T-helper 1 cell (primary cell): ENCODE measurements around the gene GYG2.

Experiments used
- DNase-seq, 5 donors: peaks; one replicate each; pipeline ENCODE4 v3.0.0-alpha.2; 2012 to 2020

GYG2 gene

DNA sequence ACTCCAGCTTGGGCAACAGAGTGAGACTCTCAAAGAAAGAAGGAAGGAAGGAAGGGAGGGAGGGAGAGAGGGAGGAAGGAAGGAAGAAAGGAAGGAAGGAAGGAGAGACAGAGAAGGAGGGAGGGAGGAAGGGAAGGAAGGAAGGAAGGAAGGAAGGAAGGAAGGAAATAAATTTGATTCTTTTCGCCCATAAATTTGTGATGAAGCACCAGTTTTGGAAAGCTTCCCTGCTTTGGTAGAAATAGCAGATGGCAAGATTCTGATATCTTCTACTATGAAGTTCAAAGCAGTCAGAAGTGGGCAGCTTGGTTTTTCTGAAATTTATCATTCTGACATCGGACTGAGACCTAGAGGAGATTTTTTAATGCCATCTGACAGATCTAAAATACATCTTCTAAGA is 11.7 kb upstream of the GYG2 start:
- no peak for DNase-seq

DNA sequence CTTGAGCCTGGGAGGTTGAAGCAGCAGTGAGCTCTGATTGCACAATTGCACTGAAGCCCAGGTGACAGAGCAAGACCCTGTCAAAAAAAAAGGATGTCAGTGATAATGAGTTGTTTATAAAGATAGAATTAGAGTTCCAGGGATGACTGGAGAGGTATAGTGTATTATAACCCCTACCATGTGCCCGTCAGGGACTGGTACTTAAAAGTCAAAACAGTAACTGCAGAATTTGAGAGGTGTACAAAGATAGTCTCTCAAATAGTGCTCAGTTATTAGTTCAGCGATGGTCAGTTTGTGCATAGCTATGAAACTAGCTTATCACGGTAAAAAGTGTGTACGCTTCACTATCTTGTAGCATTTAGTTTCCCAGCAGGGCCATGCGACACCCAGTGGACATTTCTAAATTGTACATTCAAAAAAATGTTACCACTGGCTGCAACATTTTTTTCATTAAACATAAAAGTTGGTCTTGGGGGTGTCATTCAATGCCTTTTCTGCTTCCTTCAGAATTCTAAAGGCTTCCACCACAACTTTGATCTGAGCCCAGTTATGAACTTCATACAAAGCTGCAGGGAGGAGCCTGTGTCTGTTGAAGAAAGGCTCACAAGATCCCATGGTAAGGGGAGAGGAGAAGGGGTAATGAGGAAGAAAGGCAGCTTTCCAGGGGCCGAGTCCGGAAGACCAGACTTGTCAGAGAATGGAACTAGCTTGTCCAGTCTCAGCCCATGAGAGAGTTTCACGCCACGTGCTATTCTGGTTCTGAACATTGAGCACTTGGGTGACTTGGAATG is 9.2 kb upstream of the GYG2 start:
- no peak for DNase-seq

DNA sequence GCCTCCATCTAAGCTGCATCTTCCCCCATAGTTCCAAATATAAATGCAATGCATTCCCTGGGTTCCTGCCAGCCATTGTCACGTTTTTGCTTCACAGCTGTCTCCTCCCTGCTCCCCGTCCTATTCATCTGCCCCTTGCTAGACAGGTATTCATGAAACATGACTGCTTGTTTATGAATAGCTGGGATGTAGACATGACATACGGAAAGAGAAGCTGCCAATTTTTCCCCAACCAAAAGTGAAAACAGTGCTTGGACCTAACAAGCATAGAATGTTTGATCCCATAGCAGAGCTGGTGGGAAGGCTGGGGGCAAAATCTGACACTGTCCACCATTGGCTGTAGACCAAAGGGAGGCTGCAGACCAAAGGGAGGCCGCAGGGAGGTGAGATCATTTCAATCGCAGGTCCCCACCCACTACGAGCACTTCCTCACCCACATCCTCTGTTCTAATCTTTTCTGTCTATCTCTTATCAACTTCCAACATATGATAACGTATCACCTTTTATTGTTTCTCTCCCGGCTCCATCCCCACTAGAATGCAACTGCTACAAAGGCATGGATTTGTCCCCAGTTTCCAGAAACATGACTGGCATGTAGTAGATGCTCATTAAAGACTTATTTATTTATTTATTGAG is 8.5 kb upstream of the GYG2 start:
- no peak for DNase-seq

DNA sequence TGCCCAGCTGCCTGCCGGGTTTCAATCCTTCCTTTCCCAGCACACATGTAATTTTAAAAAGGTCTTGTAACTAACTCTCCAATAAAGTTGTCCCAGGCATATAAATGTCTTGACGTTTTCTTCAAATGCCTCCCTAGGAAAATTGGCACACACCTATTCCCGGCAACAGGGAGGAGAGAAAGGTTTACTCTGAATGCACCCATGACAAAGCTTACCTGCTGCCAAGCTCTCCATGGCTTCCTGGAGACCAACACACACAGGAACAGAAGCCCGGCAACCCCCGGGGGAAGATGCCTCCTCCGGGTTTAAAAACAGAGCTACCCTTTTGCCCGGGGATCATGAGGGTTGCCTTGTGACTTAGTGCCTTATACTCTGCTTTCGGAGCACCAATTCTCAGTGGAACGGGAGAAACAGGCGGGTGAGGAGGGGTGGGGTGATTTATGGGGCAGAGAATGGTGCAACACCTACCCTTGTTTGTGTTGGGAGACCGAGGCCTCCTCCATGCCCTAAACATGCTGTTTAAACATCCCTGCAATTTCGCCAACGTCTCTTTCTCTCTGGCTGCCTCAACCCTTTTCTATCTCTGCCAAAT is 4.8 kb upstream of the GYG2 start:
- DNase-seq = no peak

DNA sequence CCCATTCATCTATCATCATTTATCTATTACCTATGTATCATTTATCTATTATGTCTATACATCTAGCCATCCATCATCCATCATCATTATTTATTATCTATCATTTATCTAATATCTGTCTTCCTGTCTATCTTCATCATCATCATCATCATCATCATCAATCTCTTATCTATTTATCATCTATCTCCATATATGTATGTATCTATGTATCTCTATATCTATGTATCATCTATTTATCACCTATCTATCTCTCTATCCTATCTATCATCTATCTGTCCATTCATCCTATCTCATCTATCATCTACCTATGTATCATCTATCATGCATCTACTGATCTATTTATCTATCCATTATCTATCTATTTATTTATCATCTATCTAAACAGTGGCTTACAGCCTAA is 3.8 kb upstream of the GYG2 start:
- DNase-seq = no peak

DNA sequence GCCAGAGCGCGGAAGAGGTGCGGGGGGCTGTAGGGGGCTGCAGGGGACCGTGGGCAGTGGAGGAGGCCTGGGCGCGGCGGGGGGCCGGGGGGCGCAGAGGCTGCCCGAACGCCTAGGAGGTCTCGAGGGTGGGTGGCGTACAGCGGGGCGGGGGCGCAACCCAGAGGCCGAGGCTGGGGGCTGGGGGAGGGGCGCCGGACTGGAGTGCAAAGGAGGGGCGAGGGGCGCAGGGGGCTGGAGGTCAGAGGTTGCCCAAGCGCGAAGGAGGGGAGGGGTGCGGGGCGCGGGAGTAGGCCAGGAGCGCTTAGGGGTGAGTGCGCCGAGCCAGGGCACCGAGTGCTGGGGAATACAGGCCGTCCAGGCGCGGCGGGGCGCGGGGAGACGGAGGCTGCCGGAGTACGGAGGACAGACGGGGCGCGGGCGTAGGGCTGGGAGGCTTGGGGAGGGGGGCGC is 255 bp downstream of the GYG2 start:
- no peak for DNase-seq

DNA sequence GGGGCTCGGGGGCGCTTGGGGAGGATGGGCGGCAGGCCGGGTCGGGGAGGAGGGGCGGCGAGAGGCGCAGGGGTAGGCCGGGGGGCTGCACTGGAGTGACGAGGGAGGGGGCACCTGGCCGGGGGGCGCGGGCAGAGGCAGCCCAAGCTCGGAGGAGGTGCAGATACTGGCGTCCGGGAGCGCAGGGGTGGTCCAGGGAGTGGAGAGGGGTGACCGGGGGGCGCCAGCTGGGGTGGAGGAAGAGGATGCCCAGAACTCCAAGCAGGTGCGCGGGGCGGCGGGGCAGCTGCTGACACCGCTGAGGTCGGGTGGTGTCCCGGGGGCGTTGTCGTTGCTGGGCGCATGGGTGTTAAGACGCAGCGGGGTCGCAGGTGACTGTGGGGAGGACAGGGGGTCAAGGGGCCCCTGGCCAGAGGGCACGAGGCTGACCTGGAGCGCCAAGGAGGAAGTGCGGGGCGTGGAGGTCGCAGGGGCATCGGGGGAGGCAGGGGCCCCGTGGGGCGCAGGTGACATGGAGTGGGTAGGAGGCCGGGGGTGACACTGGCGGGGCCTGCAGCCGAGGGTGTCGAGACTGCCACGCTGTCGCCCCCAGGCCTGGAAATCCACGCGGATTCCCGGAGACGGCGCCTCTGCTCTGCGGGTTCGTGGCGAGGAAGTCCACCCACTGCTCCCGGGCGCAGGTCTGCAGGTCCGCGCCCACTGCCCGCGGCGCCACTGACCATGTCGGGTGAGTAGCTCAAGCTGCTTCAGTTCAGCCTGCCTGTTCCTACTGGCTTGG is 928 bp downstream of the GYG2 start:
- no peak for DNase-seq

DNA sequence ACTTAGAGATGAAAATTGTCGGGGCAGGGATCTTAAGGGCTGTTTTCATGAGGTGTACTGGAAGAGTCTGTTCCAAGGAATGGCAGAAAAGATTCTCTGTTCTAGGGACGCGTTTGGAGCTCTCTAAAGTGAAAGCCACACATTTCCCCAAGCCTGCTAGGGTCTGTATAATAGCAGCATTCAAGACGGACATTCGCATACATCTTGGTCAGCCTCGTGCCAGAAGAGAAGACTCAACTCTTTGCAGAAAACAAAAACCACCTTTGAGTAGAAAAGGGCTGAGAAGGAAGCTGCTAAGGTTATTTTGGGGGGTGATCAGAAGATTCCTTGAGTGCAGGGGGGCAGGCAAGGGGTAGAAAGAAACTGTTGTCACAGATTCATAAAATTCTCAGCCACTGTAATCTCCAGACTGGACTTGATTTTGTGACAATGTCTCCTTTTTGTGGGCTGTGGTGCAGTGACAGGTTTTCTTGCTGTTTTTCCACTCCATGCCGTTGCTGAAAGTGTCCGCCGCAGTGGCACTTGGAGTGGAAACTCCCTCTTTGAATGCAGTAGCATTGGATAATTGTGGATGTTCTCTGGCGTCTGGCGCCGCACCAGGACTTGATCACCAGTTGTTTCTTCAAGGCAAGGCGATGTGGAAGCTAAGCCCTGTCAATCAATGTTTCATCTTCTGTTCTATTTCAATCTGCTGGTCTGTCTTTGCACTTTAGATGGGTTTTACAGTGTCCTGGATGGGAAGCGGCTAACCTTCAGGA is 2.9 kb downstream of the GYG2 start:
- no peak for DNase-seq

DNA sequence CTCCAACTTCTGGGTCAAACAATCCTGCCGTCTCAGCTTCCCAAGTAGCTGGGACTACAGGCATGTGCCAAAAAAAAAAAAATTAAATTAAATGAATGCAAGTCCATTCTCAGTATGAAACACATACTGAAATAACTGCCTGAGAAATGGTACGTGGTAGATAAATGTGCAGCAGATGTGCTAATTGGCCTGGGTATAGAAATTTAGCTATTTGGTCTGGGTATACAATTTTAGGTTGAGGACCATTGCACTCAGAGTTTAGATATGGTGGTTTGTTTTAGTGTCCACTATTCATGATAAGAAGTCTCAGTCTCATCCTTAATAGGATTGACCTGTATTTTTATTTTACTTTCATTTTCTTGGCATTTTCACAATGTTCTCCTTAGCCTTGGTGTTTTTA is 9.2 kb downstream of the GYG2 start:
- no peak for DNase-seq

DNA sequence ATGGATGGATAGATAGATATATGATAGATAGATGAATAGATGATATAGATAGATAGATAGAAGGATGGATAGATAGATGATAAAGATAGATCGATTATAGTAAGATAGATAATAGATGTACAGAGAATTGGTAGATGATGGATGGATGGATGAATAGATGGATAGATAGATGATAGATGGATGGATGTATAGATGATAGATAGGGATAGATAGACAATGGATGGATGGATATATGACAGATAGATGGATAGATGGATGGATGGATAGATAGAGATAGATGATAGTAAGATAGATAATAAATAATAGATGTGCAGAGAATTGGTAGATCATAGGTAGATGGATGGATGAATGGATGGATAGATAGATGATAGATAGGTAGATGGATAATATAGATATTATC is 12.2 kb downstream of the GYG2 start:
- no peak for DNase-seq

DNA sequence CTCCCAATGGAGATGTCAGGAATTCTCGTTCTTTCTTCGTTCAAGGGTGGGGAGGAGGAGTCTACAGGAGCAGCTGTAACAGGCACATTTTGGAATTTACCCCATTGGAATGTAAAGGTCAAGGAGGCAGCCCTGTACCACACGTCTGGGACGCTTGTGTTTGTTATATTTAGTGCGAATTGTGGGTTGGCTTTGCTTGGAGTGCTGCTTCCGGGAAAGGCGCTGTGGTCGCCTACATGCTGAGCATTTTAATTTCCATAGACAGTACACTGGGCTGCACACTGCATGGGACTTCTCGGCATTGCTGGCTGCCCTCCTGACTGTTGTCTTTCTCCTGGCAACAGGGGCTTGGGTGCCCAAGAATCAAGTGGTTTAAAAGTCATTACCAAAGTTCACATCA is 12.8 kb downstream of the GYG2 start:
- DNase-seq = no peak

DNA sequence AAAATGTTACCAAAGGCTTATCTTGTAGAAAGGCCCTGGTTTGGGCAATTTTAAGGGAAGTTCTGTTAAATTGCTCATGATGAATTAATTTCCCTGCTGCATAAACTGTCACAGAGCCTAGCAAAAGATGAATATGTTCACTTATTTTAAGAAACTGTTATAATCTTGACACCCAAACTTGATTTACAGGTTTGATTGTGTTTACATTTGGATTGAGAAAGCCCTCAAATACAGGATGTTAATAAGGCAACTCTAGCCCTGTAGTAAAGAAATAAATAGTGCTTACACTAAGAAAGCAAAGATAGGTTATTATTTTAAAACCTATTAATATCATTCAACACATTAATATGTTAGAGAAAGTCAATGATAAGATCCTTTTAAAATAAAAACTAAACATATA is 18.3 kb downstream of the GYG2 start:
- DNase-seq = no peak

DNA sequence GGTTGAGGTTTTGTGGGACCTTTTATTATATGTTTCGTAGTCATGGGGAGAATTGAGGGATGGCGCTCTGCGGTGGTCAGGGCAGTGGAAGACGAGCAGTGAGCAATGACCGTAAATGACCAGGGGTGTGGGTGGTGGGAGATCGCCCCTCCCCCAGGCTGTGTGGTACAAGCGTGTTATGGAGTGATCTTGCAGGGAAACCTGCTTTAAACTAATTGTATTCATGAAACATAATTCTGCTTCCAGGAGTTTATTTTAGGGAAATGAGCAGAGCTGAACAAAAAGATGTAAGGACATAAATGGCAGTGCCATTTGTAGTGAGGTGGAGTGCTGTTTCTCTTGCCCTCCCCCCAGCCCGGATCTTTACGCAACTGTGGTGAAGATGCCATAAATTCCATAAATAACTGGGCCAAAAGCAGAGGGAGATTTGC is 20.2 kb downstream of the GYG2 start:
- no peak for DNase-seq

DNA sequence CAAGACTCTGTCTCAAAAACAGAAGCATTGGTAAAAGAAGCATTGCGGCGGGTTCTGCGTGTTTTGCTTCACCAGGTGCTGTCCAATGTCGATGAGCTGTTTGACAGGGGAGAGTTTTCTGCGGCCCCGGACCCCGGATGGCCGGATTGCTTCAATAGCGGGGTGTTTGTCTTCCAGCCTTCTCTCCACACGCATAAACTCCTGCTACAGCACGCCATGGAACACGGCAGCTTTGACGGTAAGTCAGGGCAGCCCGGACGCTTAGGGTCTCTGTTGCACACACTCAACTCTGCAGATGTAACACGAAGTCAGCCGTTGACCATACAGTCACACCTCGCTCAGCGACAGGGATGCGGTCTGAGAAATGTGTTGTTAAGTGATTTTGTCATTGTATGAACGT is 26.2 kb downstream of the GYG2 start:
- DNase-seq = no peak

DNA sequence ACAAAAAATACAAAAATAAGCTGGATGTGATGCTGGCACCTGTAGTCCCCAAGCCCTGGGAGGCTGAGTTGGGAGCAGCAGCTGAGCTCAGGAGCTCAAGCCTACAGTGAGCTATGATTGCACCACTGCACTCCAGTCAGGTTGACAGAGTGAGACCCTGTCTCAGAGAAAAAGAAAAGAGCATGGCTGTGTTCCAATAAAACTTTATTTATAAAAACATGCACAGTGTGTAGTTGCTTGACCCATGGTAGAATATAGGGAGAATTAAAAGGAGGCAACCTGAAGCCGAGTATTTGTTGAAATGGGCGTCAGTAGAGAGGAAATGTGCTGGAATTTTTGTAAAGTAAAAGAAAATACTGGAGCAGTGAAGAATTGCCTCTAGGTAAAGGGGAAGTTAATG is 27.0 kb downstream of the GYG2 start:
- DNase-seq = no peak

DNA sequence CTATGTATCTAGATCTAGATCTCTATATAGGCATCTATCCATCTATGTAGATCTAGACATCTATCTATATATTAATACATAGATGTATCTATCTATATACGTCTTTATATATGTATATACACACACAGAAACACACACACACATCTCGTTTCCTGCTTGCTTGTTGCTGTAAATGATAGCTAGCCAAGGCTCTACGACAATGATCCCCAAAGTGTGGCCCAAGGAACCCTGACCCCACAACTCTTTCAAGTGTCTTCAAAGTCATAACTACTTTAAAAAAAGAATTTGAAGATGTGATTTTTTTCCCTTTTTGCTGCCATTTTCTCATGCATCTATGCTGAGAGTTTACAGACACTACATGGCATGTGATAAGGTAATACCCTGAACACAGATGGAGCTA is 28.8 kb downstream of the GYG2 start:
- no peak for DNase-seq

DNA sequence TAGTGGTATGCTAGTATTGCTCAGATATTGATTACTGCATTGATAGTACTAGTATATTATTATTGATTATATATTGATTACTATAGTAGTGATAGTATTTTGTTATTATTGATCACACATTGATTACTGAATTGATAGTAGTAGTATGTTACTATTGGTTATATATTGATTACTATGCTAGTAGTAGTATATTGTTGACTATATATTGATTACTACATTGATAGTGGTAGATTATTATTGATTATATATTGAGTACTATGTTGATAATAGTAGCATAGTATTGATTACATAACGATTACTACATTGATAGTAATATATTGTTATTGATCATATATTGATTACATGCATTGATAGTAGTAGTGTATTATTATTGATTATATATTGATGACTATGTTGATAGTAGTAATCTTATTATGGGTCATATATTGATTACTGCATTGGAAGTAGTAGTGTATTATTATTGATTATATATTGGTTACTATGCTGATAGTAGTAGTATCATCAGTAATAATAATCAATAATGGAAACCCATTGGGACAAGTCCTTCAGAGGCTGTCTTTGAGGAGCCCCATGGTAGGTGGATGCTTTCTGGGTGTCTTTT is 30.6 kb downstream of the GYG2 start:
- DNase-seq = no peak

DNA sequence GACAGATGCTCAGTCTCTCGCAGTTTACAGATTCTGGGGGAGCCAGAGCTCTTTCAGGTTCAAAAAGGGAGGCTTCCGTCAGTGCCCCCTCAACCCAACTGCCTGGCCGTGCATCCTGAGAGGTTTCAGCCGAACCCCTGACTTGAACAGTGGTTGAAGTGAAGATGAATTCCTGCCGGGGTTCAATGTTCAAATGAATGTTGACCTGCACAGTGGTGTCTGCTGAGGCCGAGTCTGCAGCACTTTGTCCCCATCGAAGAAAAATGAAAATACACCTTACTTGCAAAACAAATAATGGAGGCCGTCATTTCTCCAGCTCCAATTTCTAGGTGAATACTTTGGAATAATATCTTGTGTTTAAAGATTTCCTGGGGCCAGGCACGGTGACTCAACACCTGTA is 33.7 kb downstream of the GYG2 start:
- no peak for DNase-seq

DNA sequence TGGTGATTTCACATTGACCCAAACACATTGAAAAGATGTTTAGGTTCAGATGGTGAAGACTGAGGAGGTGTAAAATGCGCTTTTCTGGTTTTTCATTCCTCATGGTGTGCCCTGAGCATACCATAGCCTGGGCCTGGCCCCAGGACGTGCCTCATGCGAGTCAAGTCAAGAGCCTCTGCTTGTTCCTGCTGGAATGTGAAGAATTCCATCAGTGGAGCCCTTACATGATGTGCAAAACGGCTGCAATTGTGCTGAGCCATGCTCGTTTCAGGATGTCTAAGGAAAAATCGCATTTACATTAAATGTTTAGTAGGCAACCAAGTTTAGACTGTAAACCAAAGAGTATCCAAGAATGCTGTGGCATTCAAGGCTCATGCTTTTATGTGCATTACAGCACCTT is 34.9 kb downstream of the GYG2 start:
- no peak for DNase-seq

DNA sequence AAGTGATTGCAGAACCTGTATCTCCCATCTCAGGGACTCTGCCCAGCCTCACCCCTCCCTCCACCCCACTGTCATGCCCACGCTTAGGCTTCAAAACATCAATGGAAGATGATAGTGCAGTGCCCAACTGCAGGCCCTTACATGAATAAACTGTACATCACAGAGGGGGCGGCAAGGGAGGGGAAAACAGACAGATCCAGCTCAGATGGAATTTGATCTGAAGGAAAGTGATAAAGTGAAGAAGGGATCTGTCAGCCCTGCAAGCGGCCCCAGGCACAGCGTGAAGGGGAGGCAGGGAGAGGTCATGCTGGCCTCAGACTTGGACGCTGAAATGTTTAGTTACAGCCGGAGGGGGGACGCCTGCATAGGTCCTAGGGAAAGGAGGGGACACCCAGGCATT is 38.5 kb downstream of the GYG2 start:
- no peak for DNase-seq

DNA sequence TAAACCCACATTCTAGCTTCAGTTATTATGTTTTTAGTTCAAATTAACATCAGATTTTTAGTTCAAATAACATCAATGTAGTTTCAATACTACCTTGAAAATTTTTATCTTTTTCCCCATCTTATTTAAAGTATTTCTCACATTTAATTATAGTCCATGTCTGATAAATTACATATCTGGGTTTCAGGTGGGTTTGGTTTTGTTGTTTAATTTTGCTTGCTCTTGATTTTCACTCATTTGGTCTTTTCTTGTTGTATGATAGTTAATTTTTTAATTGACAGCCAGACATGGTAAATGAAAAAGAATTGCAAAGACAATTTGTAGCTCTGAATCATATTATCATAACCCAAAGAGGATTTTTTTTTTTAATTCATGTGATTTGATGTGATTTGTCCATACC is 41.9 kb downstream of the GYG2 start:
- no peak for DNase-seq

DNA sequence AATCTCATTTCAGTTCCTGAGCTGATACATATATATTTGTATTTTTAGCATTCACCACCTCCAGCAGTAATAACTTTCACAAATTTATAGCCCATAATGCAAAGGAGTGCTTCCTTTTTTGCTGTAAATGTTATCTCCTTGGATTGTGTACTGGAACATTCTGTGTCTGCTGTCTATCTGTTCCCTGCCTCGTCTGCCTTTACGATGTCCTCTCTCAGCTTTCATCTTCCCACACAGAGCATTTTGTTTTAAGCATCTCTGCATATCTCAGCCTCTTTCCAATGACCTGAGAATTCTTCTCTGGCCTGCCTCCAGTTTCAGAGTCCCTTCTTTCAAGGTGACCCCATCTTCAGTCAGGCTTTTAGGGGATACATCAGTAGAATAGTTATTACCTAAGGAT is 43.1 kb downstream of the GYG2 start:
- DNase-seq = no peak
